Activated T-helper 1 cell treated with anti-CD3 and anti-CD28 coated beads, Interleukin-12 subunit alpha, Interleukin-12 subunit beta, Interleukin-2, Interleukin-4 antibody, amounts not matched to agents 30 ng/mL and 10 ng/mL and 1 ng/mL, durations not matched to agents 14 hours and 24 hours and 36 hours (primary cell): ENCODE data around the gene TMEM200A. TPM values are rescaled to one million over a fixed set of nuclear protein-coding genes. Genes with fewer than 3 reads are reported as not detected.

ENCODE experiments used
- DNase-seq: peaks from one replicate; pipeline ENCODE4 v3.0.0; 2021; ENCODE audit warnings: low spot score
- H3K27ac Mint-ChIP-seq: one replicate; pipeline ENCODE4 v1.8.0; 2021; ENCODE audit warnings: mild to moderate bottlenecking, mixed read lengths
- H3K27me3 Mint-ChIP-seq: one replicate; pipeline ENCODE4 v1.8.0; 2022; ENCODE audit warnings: mild to moderate bottlenecking, moderate library complexity, mixed read lengths; ENCODE audit not compliant: insufficient read depth
- H3K36me3 Mint-ChIP-seq: one replicate; pipeline ENCODE4 v1.8.0; 2021; ENCODE audit warnings: low read depth, mixed read lengths
- H3K4me1 Mint-ChIP-seq: one replicate; pipeline ENCODE4 v1.8.0; 2021; ENCODE audit warnings: low read depth, mixed read lengths
- H3K4me3 Mint-ChIP-seq: one replicate; pipeline ENCODE4 v1.8.0; 2021; ENCODE audit warnings: mild to moderate bottlenecking, moderate library complexity, mixed read lengths
- H3K9me3 Mint-ChIP-seq: one replicate; pipeline ENCODE4 v1.8.0; 2021; ENCODE audit warnings: mixed read lengths
- intact Hi-C: fragments of 100-400 bp; cut with micrococcal nuclease; formaldehyde crosslinking; loops from one replicate; pipeline ENCODE4 v1.15.1; 2024
- total RNA-seq: library from RNA; stranded (reverse); gene quantifications from 2 replicates; pipeline ENCODE4 v1.2.3, GENCODE V29; 2022

Gene TMEM200A
- total RNA-seq, 1 donor from 2014 or later, result 0.67 TPM

DNA sequence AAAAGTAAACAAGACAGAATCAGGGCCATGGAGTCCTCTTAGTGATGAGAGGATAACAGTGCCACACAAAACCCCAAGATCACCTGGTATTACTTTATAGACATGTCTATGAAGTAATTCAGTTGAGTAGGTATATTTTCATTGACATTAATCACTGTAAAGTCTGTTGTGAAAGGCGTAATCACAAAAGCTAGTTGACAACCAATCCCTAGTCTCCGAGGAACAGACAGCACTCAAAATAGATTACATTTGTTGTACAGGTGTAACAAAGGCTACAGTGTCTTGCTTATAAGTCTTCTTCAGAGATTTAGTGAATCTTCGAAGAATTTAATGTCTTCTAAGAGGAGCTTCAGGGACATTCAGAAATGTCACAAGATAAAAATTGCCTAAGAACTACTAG, 120.1 kb downstream of the TMEM200A start:
- Mint-ChIP-seq H3K4me1 (peaks cover 32% of the 10 kb centered on the region), H3K27me3 (no peaks in the 10 kb centered on the region), H3K9me3 (peaks cover 34% of the 10 kb centered on the region), H3K4me3 (no peak overlapping the region), H3K36me3 (peaks cover 5% of the 10 kb centered on the region), H3K27ac (no peak overlapping the region)
- no peak for DNase-seq
- intact Hi-C loops, result no loop called here

DNA sequence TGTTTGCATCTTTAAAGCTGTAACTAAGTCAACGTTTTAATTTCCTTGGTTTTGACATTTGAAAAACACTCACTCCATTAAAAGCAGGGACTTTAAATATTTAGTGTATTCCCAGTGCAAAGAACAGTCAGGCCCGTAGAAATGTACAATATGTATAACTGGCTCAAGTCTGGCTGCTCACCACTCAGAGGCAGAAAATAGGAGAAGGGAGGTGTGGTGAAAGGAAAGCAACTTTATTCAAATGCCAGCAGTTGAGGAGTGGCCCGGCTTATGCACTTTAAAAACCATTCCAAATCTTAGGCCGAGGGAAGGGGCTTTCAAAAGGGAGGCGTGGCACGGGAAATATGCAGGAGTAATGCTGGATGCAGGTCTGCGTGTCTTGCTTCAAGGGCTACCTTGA, 120.6 kb downstream of the TMEM200A start:
- no peak for DNase-seq
- H3K4me3 Mint-ChIP-seq, result no peak overlapping the region
- no peaks in the 10 kb centered on the region for H3K27me3 Mint-ChIP-seq
- H3K9me3 Mint-ChIP-seq, result peaks cover 31% of the 10 kb centered on the region
- peaks cover 5% of the 10 kb centered on the region for H3K36me3 Mint-ChIP-seq
- intact Hi-C loops, result no loop called here
- peaks cover 32% of the 10 kb centered on the region for H3K4me1 Mint-ChIP-seq
- no peak overlapping the region for H3K27ac Mint-ChIP-seq

- Mint-ChIP-seq H3K27ac (no peak overlapping the region), H3K4me3 (no peak overlapping the region), H3K27me3 (no peaks in the 10 kb centered on the region), H3K4me1 (peaks cover 5% of the 10 kb centered on the region), H3K9me3 (peaks cover 24% of the 10 kb centered on the region), H3K36me3 (peaks cover 10% of the 10 kb centered on the region)
- DNase-seq, result no peak
- intact Hi-C loops, result no loop called here
Measured at GRCh38 chr6:130489514-130489913, 123.7 kb downstream of the TMEM200A start.

Other genes starting within 250 kb of the TMEM200A start
- 3.1 and 4.6 TPM in 2 replicates for gene SAMD3, start 143.1 kb upstream of the TMEM200A start, total RNA-seq